ENCODE results near the gene GRB2. TPM values are rescaled to one million over a fixed set of nuclear protein-coding genes. Genes with fewer than 3 reads are reported as not detected.
A peak's percentile ranks its signal among the peaks of the same experiment; 100 is the strongest.

The GRB2 gene
- total RNA-seq, 1 experiment from 2014 or later: 79.7 TPM

- BruUV-seq (replicated peaks): TSS peak; percentile 72
- Mint-ChIP-seq H3K9me3 (ENCODE audit: low read depth, unreplicated experiment) (no peaks in the 10 kb centered on the region), H3K4me3 (ENCODE audit: low read depth, unreplicated experiment) (peak overlapping the region; percentile 90), H3K27ac (ENCODE audit: unreplicated experiment) (peak overlapping the region; percentile 92), H3K27me3 (ENCODE audit: unreplicated experiment) (no peaks in the 10 kb centered on the region), H3K4me1 (ENCODE audit: low read depth, unreplicated experiment) (peaks cover 9% of the 10 kb centered on the region), H3K36me3 (ENCODE audit: insufficient read depth, unreplicated experiment) (peaks cover 28% of the 10 kb centered on the region)
- TF ChIP-seq, protein P1, sequence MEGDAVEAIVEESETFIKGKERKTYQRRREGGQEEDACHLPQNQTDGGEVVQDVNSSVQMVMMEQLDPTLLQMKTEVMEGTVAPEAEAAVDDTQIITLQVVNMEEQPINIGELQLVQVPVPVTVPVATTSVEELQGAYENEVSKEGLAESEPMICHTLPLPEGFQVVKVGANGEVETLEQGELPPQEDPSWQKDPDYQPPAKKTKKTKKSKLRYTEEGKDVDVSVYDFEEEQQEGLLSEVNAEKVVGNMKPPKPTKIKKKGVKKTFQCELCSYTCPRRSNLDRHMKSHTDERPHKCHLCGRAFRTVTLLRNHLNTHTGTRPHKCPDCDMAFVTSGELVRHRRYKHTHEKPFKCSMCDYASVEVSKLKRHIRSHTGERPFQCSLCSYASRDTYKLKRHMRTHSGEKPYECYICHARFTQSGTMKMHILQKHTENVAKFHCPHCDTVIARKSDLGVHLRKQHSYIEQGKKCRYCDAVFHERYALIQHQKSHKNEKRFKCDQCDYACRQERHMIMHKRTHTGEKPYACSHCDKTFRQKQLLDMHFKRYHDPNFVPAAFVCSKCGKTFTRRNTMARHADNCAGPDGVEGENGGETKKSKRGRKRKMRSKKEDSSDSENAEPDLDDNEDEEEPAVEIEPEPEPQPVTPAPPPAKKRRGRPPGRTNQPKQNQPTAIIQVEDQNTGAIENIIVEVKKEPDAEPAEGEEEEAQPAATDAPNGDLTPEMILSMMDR (IDR thresholded peaks at IDR 0.05; ENCODE audit: unreplicated experiment): no peak
- intact Hi-C loops (cut with micrococcal nuclease; ENCODE audit: unreplicated experiment): loop anchor here (1.0 kb wide), 1 partner anchor 46 kb away; no protein-coding TSS in a partner anchor
- DNase-seq: peak; percentile 31
- CTCF ChIA-PET: interaction anchor here (0.6 to 2.1 kb wide), 11 partner anchors 10 to 303 kb away, joined by 3 to 32 read pairs (median 4); partner anchors contain the start of genes GRB2, MIF4GD, MRPL58 and TMEM94
Measured at GRCh38 chr17:75289832-75290337, 115.6 kb downstream of the GRB2 start.

- peak; percentile 97 for DNase-seq
- Mint-ChIP-seq H3K27ac (ENCODE audit: unreplicated experiment) (peak within 1 kb of the TSS; percentile 92), H3K4me1 (ENCODE audit: low read depth, unreplicated experiment) (peaks cover 9% of the 10 kb centered on the region), H3K9me3 (ENCODE audit: low read depth, unreplicated experiment) (no peaks in the 10 kb centered on the region), H3K4me3 (ENCODE audit: low read depth, unreplicated experiment) (peak within 1 kb of the TSS; percentile 90), H3K36me3 (ENCODE audit: insufficient read depth, unreplicated experiment) (peaks cover 28% of the 10 kb centered on the region), H3K27me3 (ENCODE audit: unreplicated experiment) (no peaks in the 10 kb centered on the region)
- CTCF ChIA-PET: interaction anchor here (0.6 to 2.1 kb wide), 15 partner anchors 9 to 304 kb away, joined by 3 to 32 read pairs (median 4); partner anchors contain the start of genes GRB2, MIF4GD, MRPL58 and TMEM94
- TF ChIP-seq, protein P1 (IDR thresholded peaks at IDR 0.05; ENCODE audit: unreplicated experiment): no peak
- intact Hi-C loops (cut with micrococcal nuclease; ENCODE audit: unreplicated experiment): no loop called here
- no TSS peak for BruUV-seq (replicated peaks)
Measured at GRCh38 chr17:75289115-75289831, 116.2 kb downstream of the GRB2 start, which contains the start of gene SLC25A19. Gene SLC25A19, minus strand, starts transcription at chr17:75289433. Its CDS starts 2,669 bp downstream, at chr17:75286764.

- Mint-ChIP-seq H3K27me3 (ENCODE audit: unreplicated experiment) (no peaks in the 10 kb centered on the region), H3K4me1 (ENCODE audit: low read depth, unreplicated experiment) (peaks cover 9% of the 10 kb centered on the region), H3K4me3 (ENCODE audit: low read depth, unreplicated experiment) (peak overlapping the region; percentile 90), H3K36me3 (ENCODE audit: insufficient read depth, unreplicated experiment) (peaks cover 28% of the 10 kb centered on the region), H3K27ac (ENCODE audit: unreplicated experiment) (peak overlapping the region; percentile 92), H3K9me3 (ENCODE audit: low read depth, unreplicated experiment) (no peaks in the 10 kb centered on the region)
- intact Hi-C loops (cut with micrococcal nuclease; ENCODE audit: unreplicated experiment): no loop called here
- TF ChIP-seq, protein P1 (IDR thresholded peaks at IDR 0.05; ENCODE audit: unreplicated experiment): no peak
- DNase-seq: peak; percentile 49
- CTCF ChIA-PET: interaction anchor here (0.6 to 2.1 kb wide), 12 partner anchors 11 to 167 kb away, joined by 3 to 32 read pairs (median 4); partner anchors contain the start of genes GRB2, MIF4GD and TMEM94
- BruUV-seq (replicated peaks): no TSS peak
Measured at GRCh38 chr17:75288770-75289114, 116.7 kb downstream of the GRB2 start.

GRCh38 chr17:75288359-75288758 is 117.1 kb downstream of the GRB2 start:
- TF ChIP-seq, protein P1 (IDR thresholded peaks at IDR 0.05; ENCODE audit: unreplicated experiment): no peak
- H3K4me1 Mint-ChIP-seq (ENCODE audit: low read depth, unreplicated experiment): peaks cover 9% of the 10 kb centered on the region
- no peaks in the 10 kb centered on the region for H3K9me3 Mint-ChIP-seq (ENCODE audit: low read depth, unreplicated experiment)
- H3K4me3 Mint-ChIP-seq (ENCODE audit: low read depth, unreplicated experiment): peak overlapping the region; percentile 90
- CTCF ChIA-PET: interaction anchor here (0.5 to 2.1 kb wide), 7 partner anchors 10 to 478 kb away, joined by 3 to 32 read pairs (median 4); partner anchors contain the start of gene MIF4GD
- H3K27ac Mint-ChIP-seq (ENCODE audit: unreplicated experiment): peak overlapping the region; percentile 11
- no TSS peak for BruUV-seq (replicated peaks)
- DNase-seq: no peak
- H3K36me3 Mint-ChIP-seq (ENCODE audit: insufficient read depth, unreplicated experiment): peaks cover 32% of the 10 kb centered on the region
- intact Hi-C loops (cut with micrococcal nuclease; ENCODE audit: unreplicated experiment): no loop called here
- no peaks in the 10 kb centered on the region for H3K27me3 Mint-ChIP-seq (ENCODE audit: unreplicated experiment)
